H9 (cell line): ENCODE results near the gene SP3. TPM values are rescaled to one million over a fixed set of nuclear protein-coding genes. Genes with fewer than 3 reads are reported as not detected.

ENCODE experiments used
- DNase-seq: peaks from one replicate; pipeline ENCODE4 v3.0.0-alpha.2; 2017
- H2AFZ ChIP-seq: one replicate; pipeline ENCODE4 v1.6.1; 2013; ENCODE audit warnings: mild to moderate bottlenecking, low read length, control low read depth, moderate library complexity
- H2AK5ac ChIP-seq: 2 replicates; pipeline ENCODE4 v1.6.1; 2013; ENCODE audit warnings: low read length, control low read depth, mixed read lengths; ENCODE audit not compliant: insufficient read length
- H2BK120ac ChIP-seq: one replicate; pipeline ENCODE4 v1.6.1; 2013; ENCODE audit warnings: low read depth, mild to moderate bottlenecking, low read length, control low read depth, inconsistent platforms; ENCODE audit not compliant: poor library complexity, severe bottlenecking
- H2BK12ac ChIP-seq: 2 replicates; pipeline ENCODE4 v1.6.1; 2013; ENCODE audit warnings: low read length, control low read depth, mixed read lengths, low read depth; ENCODE audit not compliant: insufficient read length
- H2BK15ac ChIP-seq: 2 replicates; pipeline ENCODE4 v1.6.1; 2013; ENCODE audit warnings: low read depth, low read length, control low read depth
- H2BK20ac ChIP-seq: one replicate; pipeline ENCODE4 v1.6.1; 2013; ENCODE audit warnings: low read depth, mild to moderate bottlenecking, low read length, control low read depth, inconsistent platforms; ENCODE audit not compliant: poor library complexity, severe bottlenecking
- H2BK5ac ChIP-seq: 2 replicates; pipeline ENCODE4 v1.6.1; 2013; ENCODE audit warnings: low read length, control low read depth, mixed read lengths; ENCODE audit not compliant: insufficient read length
- H3K14ac ChIP-seq: 2 replicates; pipeline ENCODE4 v1.6.1; 2013; ENCODE audit warnings: low read length, control low read depth; ENCODE audit not compliant: insufficient read depth
- H3K18ac ChIP-seq: 2 replicates; pipeline ENCODE4 v1.6.1; 2013; ENCODE audit warnings: low read depth, mild to moderate bottlenecking, mixed read lengths, low read length, control low read depth; ENCODE audit not compliant: insufficient read length
- H3K23ac ChIP-seq: 2 replicates; pipeline ENCODE4 v1.6.1; 2013; ENCODE audit warnings: low read length, control low read depth, mixed read lengths, low read depth; ENCODE audit not compliant: insufficient read length
- H3K23me2 ChIP-seq: 2 replicates; pipeline ENCODE4 v1.6.1; 2013; ENCODE audit warnings: low read depth, mild to moderate bottlenecking, mixed read lengths, low read length, control low read depth; ENCODE audit not compliant: insufficient read length, poor library complexity, severe bottlenecking
- H3K27ac ChIP-seq: 2 replicates; pipeline ENCODE4 v1.5.1; 2013; ENCODE audit warnings: low read length, control low read depth, mixed read lengths, low read depth; ENCODE audit not compliant: insufficient read length
- H3K27me3 ChIP-seq: 2 replicates; pipeline ENCODE4 v1.6.1; 2013; ENCODE audit warnings: low read length, control low read depth, inconsistent platforms; ENCODE audit not compliant: insufficient read depth
- H3K4ac ChIP-seq: 2 replicates; pipeline ENCODE4 v1.6.1; 2013; ENCODE audit warnings: low read depth, mild to moderate bottlenecking, control low read depth, inconsistent platforms, low read length, moderate library complexity
- H3K4me1 ChIP-seq: 2 replicates; pipeline ENCODE4 v1.6.1; 2013; ENCODE audit warnings: low read length, control low read depth, inconsistent platforms; ENCODE audit not compliant: insufficient read depth
- H3K4me2 ChIP-seq: 2 replicates; pipeline ENCODE4 v1.6.1; 2013; ENCODE audit warnings: low read length, control low read depth, mixed read lengths; ENCODE audit not compliant: insufficient read length, insufficient read depth
- H3K56ac ChIP-seq: 2 replicates; pipeline ENCODE4 v1.6.1; 2013; ENCODE audit warnings: low read depth, mild to moderate bottlenecking, mixed read lengths, low read length, control low read depth; ENCODE audit not compliant: insufficient read length
- H3K79me1 ChIP-seq: 2 replicates; pipeline ENCODE4 v1.6.1; 2013; ENCODE audit warnings: low read depth, mild to moderate bottlenecking, moderate library complexity, low read length, control low read depth, inconsistent platforms; ENCODE audit not compliant: insufficient read depth, poor library complexity, severe bottlenecking
- H3K79me2 ChIP-seq: 2 replicates; pipeline ENCODE4 v1.6.1; 2013; ENCODE audit warnings: low read length, control low read depth, inconsistent platforms; ENCODE audit not compliant: insufficient read depth
- H3K9ac ChIP-seq: 2 replicates; pipeline ENCODE4 v1.6.1; 2013; ENCODE audit warnings: low read length, control low read depth, mixed read lengths; ENCODE audit not compliant: insufficient read length; ENCODE audit errors: extremely low read depth
- H3K9me3 ChIP-seq: one replicate; pipeline ENCODE4 v1.6.1; 2013; ENCODE audit warnings: low read depth, low read length, inconsistent platforms; ENCODE audit not compliant: control insufficient read depth
- H3T11ph ChIP-seq: one replicate; pipeline ENCODE4 v1.6.1; 2013; ENCODE audit warnings: mild to moderate bottlenecking, low read length, control low read depth, inconsistent platforms
- H4K20me1 ChIP-seq: one replicate; pipeline ENCODE4 v1.6.1; 2013; ENCODE audit not compliant: control insufficient read depth, insufficient read length, insufficient read depth
- H4K5ac ChIP-seq: 2 replicates; pipeline ENCODE4 v1.6.1; 2013; ENCODE audit warnings: low read depth, mild to moderate bottlenecking, mixed read lengths, low read length, control low read depth; ENCODE audit not compliant: insufficient read length
- H4K8ac ChIP-seq: replicated peaks from 2 replicates; pipeline ENCODE4 v1.6.1; 2013; ENCODE audit warnings: low read length, control low read depth, mixed read lengths, low read depth; ENCODE audit not compliant: insufficient read length
- H4K91ac ChIP-seq: 2 replicates; pipeline ENCODE4 v1.6.1; 2013; ENCODE audit warnings: low read depth, mild to moderate bottlenecking, moderate library complexity, mixed read lengths, low read length, control low read depth; ENCODE audit not compliant: insufficient read length
- H3K27ac Mint-ChIP-seq, 3 experiments: 2 replicates in 2 of 3; 3 replicates in 1 of 3; pipeline ENCODE4 v1.8.0; 2020 to 2021; ENCODE audit warnings: mixed read lengths in 3 of 3, mild to moderate bottlenecking in 1 of 3, moderate library complexity in 1 of 3
- H3K27me3 Mint-ChIP-seq: 2 replicates; pipeline ENCODE4 v1.8.0; 2021; ENCODE audit warnings: low read depth, mild to moderate bottlenecking, moderate library complexity, mixed read lengths
- H3K36me3 Mint-ChIP-seq, 3 experiments: 2 replicates in 2 of 3; 3 replicates in 1 of 3; pipeline ENCODE4 v1.8.0; 2020 to 2021; ENCODE audit warnings: low read depth in 3 of 3, mixed read lengths in 3 of 3; ENCODE audit not compliant: insufficient read depth in 1 of 3
- H3K4me1 Mint-ChIP-seq, 2 experiments: 2 replicates each; pipeline ENCODE4 v1.8.0; 2020; ENCODE audit warnings: mixed read lengths in 2 of 2
- H3K4me3 Mint-ChIP-seq, 2 experiments: 2 replicates in 1 of 2; 3 replicates in 1 of 2; pipeline ENCODE4 v1.8.0; 2020 to 2021; ENCODE audit warnings: mild to moderate bottlenecking in 2 of 2, mixed read lengths in 2 of 2, moderate library complexity in 1 of 2
- H3K9me3 Mint-ChIP-seq, 2 experiments: 2 replicates in 1 of 2; 3 replicates in 1 of 2; pipeline ENCODE4 v1.8.0; 2020; ENCODE audit warnings: mild to moderate bottlenecking in 2 of 2, mixed read lengths in 2 of 2, moderate library complexity in 1 of 2
- CTCF ChIP-seq: fragments of 200-600 bp; sonication (generic); conservative IDR thresholded peaks from 3 replicates; pipeline ENCODE4 v1.8.0; 2021; ENCODE audit warnings: antibody characterized with exemption, mild to moderate bottlenecking
- total RNA-seq: library from RNA; stranded (reverse); gene quantifications from 2 replicates; pipeline ENCODE4 v1.2.1, GENCODE V29; 2021

SP3 gene
- total RNA-seq, 1 experiment from 2014 or later, result 86.3 TPM

DNA sequence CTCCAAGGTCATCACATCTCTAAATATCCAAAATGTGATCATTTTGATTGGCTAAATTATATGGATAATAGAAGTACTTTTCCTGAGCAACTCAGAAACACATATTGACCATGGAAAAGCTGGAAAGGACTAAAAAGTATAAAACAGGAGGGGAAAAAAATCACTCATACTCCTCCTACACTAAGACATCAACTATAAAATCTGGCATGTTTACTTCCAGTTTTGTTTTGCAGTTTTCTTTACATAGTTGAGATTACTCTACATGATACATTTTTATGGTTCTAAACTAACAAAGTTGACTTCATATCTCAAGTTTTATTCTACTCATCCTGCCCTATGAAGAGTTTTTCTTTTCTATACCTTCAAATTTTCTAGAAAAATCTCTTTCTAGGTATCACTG is 46.0 kb upstream of the SP3 start:
- Histone ChIP-seq H2BK5ac (no peak overlapping the region), H2AFZ (no peak overlapping the region), H3K56ac (no peak overlapping the region), H3K79me2 (no peaks in the 10 kb centered on the region), H3K9ac (no peak overlapping the region), H3K18ac (no peak overlapping the region), H2BK12ac (no peak overlapping the region), H3K4ac (no peak overlapping the region), H3K9me3 (no peaks in the 10 kb centered on the region), H3K79me1 (no peaks in the 10 kb centered on the region), H4K91ac (no peak overlapping the region), H2AK5ac (no peak overlapping the region), H3K27ac (no peak overlapping the region), H2BK20ac (no peak overlapping the region), H3K4me1 (peaks cover 7% of the 10 kb centered on the region; the same call in 1 of the 2 replicates), H3K23ac (no peak overlapping the region), H3K23me2 (peaks cover 7% of the 10 kb centered on the region), H2BK120ac (no peak overlapping the region), H4K5ac (no peak overlapping the region), H3K14ac (no peak overlapping the region), H2BK15ac (no peak overlapping the region), H4K8ac (no peak overlapping the region), H3K27me3 (no peaks in the 10 kb centered on the region), H4K20me1 (no peaks in the 10 kb centered on the region), H3K4me2 (no peak overlapping the region), H3T11ph (no peak overlapping the region)
- Mint-ChIP-seq H3K4me3 (no peak overlapping the region), H3K9me3 (no peaks in the 10 kb centered on the region), H3K27ac (no peak overlapping the region), H3K4me1 (peaks cover 30 to 34% of the 10 kb centered on the region in 2 experiments), H3K27me3 (peaks cover 12% of the 10 kb centered on the region), H3K36me3 (no peaks in the 10 kb centered on the region; a peak in 1 of 7 replicates)
- no peak for DNase-seq
- TF ChIP-seq CTCF, result no peak
